HG03565 (cell line): ENCODE results near the gene MIPEP.

ENCODE experiments used
- ATAC-seq: cut with Tn5 transposase; IDR thresholded peaks from one replicate; pipeline ENCODE4 v1.9.1; 2021; ENCODE audit warnings: mild to moderate bottlenecking, moderate library complexity; ENCODE audit not compliant: unreplicated experiment

The MIPEP gene

DNA sequence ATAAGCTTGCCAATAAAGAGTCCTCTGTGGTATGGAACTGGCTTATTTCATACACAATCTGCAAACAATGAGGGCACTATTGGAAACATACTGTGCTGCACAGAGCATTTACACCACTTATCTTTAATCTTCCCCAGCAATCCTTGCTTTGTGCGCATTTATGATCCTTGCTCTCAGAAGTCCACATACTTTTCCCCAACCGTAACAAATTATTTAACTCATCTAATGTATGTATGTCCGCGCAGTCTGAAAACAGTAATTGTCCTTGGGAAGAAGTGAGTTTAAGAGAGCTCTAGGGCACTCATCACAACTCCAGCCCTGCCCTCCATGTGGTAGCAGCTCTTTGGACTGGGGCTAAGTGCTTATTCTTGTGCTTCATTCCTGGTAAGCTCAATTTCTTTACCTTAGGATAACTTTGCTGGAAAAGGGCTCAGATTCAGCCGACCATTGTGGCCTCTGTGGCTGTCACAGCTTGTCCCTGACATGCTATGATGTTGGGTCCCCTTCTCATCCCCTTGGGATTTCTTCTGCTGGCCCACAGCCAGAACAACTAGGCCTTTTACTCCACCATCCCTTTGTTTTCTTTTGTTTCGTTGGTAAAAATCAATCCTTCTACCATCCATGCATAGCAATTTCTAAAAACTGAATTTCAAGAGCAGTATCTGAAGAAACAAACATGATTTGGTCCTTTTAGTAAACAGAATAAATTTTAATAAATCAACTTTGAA, 166.3 kb downstream of the MIPEP start:
- ATAC-seq, result no peak

DNA sequence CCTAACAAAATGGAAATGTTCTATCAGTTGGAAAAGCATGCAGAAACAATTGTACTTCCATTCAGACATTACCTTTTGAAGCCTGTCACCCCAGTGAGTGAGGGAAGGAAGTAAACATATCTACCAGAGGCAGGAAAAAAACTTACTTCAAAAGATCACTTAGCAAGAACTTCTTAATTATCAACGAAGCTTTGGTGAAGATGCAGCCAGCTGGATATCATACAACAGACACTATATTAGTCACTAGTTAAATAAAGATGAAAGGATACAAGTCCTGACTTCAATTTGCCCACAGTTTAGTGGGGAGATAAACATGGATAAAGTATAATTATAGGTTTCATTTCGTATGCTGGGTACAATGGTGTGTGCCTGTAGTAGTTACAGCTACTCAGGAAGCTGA, 170.2 kb downstream of the MIPEP start:
- no peak for ATAC-seq

DNA sequence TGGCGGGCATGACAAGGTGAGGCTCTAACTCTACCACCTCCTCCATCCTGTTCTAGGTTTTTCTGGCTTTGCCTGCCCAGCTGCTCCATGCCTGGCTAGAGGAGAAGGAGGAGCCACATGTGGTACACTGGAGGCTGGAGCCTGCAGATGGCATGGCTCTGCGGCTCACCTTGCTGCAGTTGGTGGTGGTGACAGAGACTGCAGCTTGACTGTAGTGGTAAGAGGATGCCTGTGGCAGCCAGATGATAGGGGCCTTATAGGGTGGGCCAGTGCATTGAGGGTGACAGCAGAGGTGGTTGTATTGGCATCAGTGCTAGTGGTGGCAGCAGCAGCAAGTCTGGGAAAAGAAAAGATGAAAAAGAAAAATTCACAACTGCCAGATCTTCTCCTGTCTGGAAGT, 172.8 kb downstream of the MIPEP start:
- ATAC-seq, result no peak

- no peak for ATAC-seq
Observed at GRCh38 chr13:23715762-23716235, 173.4 kb downstream of the MIPEP start.

GRCh38 chr13:23715092-23715761, 174.0 kb downstream of the MIPEP start:
- no peak for ATAC-seq

- ATAC-seq, result no peak
Observed at GRCh38 chr13:23714672-23715071, 174.5 kb downstream of the MIPEP start.

DNA sequence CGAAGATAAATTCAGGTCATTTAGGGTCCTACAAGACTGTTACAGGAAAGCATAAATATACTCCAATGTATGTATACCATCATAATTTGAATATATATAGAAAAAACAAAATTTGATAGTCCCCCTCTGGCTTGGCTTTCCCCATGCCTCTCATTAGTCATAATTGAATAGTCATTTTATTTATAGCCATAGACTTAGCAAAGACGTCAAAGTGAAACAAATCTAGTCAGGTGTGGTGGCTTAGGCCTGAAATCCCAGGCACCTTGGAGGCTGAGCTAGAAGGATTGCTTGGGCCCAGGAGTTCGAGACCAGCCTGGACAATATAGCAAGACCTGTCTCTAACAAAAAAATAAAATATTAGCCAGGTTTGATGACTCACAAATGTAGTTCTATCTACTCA, 177.8 kb downstream of the MIPEP start:
- ATAC-seq, result no peak

GRCh38 chr13:23710366-23710765, 178.8 kb downstream of the MIPEP start:
- ATAC-seq, result no peak

DNA sequence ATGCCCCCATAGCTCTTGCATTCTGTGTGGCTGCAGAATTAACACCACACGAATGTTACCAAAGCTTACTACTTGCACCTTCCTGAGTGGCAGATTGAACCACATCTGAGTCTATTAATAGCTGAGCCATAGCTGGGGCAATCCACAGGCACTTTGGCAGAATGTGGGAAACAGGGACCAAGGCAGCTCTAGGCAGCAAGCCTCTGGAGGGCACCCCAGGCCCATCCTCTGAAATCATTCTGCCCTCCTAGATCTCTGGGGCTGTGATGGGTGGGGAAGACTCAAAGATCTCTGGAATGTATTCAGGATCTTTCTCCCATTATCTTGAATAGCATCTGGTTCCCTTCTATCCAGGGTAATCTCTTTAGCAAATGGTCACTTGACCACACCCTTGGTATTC, 179.7 kb downstream of the MIPEP start:
- no peak for ATAC-seq

- ATAC-seq, result no peak
Observed at GRCh38 chr13:23707674-23708073, 181.5 kb downstream of the MIPEP start.

DNA sequence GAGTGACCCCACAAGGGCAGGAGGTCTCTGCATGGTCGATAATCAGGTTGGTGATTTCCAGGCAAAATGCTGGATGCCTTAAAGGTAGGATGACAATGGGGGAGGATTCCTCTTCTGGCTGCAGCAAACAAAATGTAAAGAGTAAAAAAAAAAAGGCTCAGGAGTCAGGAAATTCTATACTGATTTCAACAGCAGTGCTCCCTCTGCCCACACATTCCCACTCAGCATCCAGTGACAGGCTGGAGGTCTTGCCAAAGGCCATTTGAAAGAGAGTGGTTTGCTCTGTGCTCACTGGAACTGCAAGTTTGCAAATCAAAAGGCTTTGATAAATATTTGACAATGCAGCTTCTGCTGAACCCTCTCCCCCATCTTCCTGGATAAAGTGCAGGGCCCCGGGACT, 183.6 kb downstream of the MIPEP start:
- no peak for ATAC-seq

GRCh38 chr13:23703246-23703860, 185.8 kb downstream of the MIPEP start:
- no peak for ATAC-seq

DNA sequence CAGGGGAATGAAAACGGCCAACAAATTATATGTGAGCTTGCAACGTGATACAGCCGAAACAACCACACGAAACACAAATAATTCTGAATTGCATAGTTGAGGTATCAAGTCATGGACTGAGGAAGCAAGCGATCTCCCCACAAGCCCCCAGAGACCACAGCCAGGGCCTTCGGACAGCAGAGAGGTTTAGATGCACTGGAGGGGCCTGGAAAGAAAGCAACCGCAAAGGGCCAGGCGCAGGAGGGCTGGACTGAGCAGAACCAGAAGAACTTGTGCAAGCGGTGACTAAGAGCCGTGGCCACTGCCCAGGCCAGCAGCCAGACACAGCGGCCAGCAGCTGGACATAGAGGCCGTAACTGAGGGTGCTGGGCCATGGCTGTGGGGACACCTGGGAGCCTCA, 187.6 kb downstream of the MIPEP start:
- no peak for ATAC-seq

- no peak for ATAC-seq
Observed at GRCh38 chr13:23701186-23701585, 188.0 kb downstream of the MIPEP start.

GRCh38 chr13:23699271-23699670, 189.9 kb downstream of the MIPEP start:
- ATAC-seq, result no peak

DNA sequence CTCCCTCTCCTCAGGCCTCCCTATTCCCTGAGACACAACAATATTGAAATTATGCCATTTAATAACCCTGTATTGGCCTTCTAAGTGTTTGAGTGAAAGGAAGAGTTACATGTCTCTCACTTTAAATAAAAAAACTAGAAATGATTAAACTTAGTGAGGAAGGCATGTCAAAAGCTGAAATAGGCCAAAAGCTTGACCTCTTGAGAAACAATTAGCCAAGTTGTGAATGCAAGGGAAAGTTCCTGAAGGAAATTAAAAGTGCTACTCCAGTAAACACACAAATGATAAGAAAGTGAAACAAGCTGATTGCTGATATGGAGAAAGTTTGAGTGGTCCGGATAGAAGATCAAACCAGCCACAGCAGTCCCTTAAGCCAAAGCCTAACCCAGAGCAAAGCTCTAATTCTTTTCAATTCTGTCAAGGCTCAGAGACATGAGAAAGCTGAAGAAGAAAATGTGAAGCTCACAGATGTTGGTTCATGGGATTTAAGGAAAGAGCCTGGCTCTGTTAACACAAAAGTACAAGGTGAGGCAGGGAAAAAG, 191.4 kb downstream of the MIPEP start:
- no peak for ATAC-seq

GRCh38 chr13:23696610-23697009, 192.6 kb downstream of the MIPEP start:
- no peak for ATAC-seq

GRCh38 chr13:23695711-23696464, 193.3 kb downstream of the MIPEP start:
- peak; percentile 85 for ATAC-seq

GRCh38 chr13:23695196-23695595, 194.0 kb downstream of the MIPEP start:
- ATAC-seq, result no peak

- no peak for ATAC-seq
Observed at GRCh38 chr13:23692816-23693215, 196.4 kb downstream of the MIPEP start.

DNA sequence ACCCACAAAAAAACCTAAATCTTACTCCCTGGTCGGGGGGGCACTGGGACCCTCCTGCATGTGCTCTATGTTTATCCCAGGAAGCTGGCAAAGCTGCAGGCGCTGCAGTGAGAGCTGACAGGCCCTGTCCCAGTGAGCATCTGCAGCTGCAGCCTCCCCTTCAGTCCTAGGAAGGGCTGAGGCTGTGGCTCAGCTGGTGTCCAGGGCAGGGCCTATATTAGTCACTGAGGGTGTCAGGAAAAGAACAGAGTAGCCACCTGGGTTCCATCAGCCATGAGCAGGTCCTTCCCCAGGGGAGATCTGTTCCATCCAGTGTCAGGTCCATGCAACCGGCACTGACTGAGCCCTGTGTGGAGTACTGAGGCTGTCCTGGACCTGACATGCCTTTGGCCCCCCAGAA, 198.5 kb downstream of the MIPEP start:
- ATAC-seq, result no peak
